Anterior cingulate cortex (tissue), 58 donors: ENCODE results near the gene FAM13A.

Source experiments
- DNase-seq, 58 donors: peaks; one replicate each; lab custom pipeline; 2025; lab: John Stamatoyannopoulos, UW

FAM13A gene

GRCh38 chr4:88735564-88735963 lies 321.4 kb downstream of the FAM13A start:
- DNase-seq, result no peak

- no peak for DNase-seq
Observed at GRCh38 chr4:88734403-88734949, 322.5 kb downstream of the FAM13A start.

- DNase-seq, result no peak
Observed at GRCh38 chr4:88732714-88733368, 324.1 kb downstream of the FAM13A start.

GRCh38 chr4:88731381-88731780 lies 325.6 kb downstream of the FAM13A start:
- DNase-seq, result no peak

GRCh38 chr4:88730811-88731210 lies 326.2 kb downstream of the FAM13A start:
- no peak for DNase-seq

- DNase-seq, result no peak
Observed at GRCh38 chr4:88729146-88729760, 327.7 kb downstream of the FAM13A start.

- peak in 5 of 58 donors; percentile 10 to 44 (median 25) for DNase-seq
Observed at GRCh38 chr4:88728146-88728545, 328.8 kb downstream of the FAM13A start.

- peak in 10 of 58 donors; percentile 11 to 56 (median 22) for DNase-seq
Observed at GRCh38 chr4:88725986-88726385, 331.0 kb downstream of the FAM13A start.

GRCh38 chr4:88725143-88725542 lies 331.8 kb downstream of the FAM13A start:
- no peak for DNase-seq

GRCh38 chr4:88724406-88724805 lies 332.6 kb downstream of the FAM13A start:
- DNase-seq, result no peak

- no peak for DNase-seq
Observed at GRCh38 chr4:88722828-88723227, 334.2 kb downstream of the FAM13A start.

- DNase-seq, result peak in 2 of 58 donors; percentile 28 to 32
Observed at GRCh38 chr4:88722276-88722780, 334.7 kb downstream of the FAM13A start.

GRCh38 chr4:88720451-88721428 lies 336.2 kb downstream of the FAM13A start:
- peak in 3 of 58 donors; percentile 22 to 57 (median 34) for DNase-seq

GRCh38 chr4:88719381-88719780 lies 337.6 kb downstream of the FAM13A start:
- DNase-seq, result no peak

GRCh38 chr4:88718098-88718497 lies 338.9 kb downstream of the FAM13A start:
- no peak for DNase-seq

- DNase-seq, result no peak
Observed at GRCh38 chr4:88713782-88714181, 343.2 kb downstream of the FAM13A start.

GRCh38 chr4:88709989-88710388 lies 347.0 kb downstream of the FAM13A start:
- DNase-seq, result no peak

- peak in 35 of 58 donors; percentile 4 to 78 (median 33) for DNase-seq
Observed at GRCh38 chr4:88706574-88706973, 350.4 kb downstream of the FAM13A start.

GRCh38 chr4:88705805-88706492 lies 351.0 kb downstream of the FAM13A start:
- DNase-seq, result peak in 1 of 58 donors; percentile 37

- no peak for DNase-seq
Observed at GRCh38 chr4:88705223-88705622, 351.8 kb downstream of the FAM13A start.
